NCI-H2081 treated with DMSO at 0.1 percent for 48 hours (cell line): ENCODE measurements around the gene CNTN4.

Experiments
- DNase-seq: peaks from one replicate; lab custom pipeline; 2025; lab: John Stamatoyannopoulos, UW

CNTN4 gene

DNA sequence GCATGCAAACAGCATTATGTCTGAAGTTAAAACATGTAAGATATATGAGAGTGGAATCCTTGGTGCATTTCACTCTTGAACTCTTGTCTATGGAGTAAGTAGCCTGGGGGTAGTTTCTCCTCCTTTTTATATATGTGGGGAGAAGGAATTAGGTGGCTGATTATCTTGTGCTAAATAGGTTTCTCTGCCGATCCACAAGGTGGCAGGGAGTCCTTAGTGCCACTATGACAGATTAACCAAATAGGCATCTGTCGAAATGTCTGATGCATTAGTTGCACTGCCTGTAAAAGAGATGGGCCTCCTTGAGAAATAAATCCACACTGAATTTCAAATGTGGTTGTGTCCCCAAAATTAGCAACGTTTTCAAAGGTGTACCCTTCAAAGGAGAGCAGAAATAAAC, 170.1 kb downstream of the CNTN4 start:
- DNase-seq = no peak

DNA sequence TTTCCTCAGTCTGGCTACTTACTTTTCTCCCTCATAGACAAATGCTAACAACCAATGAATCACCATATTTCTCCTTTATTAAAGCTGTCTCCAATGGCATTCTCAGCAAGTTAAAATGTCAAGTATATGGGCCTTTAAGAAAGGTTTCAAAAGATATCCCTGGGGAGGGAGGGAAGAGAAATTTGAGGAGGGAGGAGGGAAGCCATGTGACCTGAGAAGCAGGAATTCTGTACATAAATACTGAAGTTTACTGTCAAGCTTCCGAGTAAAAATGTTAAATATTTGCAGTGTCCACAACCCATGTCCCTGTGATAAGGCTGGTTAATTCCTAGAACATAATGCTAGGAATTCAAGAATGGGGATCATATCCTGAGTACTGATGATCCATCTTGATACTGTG, 175.9 kb downstream of the CNTN4 start:
- DNase-seq = no peak

- no peak for DNase-seq
Measured at GRCh38 chr3:2283818-2284217, 185.2 kb downstream of the CNTN4 start.

- no peak for DNase-seq
Measured at GRCh38 chr3:2300938-2301337, 202.3 kb downstream of the CNTN4 start.

DNA sequence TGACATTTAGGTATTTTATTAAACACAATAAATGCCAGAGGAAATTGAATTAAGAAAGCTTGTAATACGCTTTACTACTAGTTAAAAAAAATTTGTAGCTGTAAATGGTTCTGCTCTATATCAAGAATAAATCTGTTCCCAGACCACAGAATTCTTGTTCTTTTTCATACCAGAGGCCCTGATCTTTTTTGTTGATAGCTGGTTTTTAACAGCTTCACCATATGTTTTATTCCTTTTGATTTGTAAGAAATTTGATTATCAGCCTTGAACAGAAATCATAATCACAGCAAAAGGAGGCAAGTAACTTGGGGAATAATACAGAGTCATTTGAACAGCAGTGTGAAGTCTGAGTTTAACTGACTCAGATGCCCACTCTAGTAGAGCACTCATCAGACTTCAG, 202.7 kb downstream of the CNTN4 start:
- no peak for DNase-seq

DNA sequence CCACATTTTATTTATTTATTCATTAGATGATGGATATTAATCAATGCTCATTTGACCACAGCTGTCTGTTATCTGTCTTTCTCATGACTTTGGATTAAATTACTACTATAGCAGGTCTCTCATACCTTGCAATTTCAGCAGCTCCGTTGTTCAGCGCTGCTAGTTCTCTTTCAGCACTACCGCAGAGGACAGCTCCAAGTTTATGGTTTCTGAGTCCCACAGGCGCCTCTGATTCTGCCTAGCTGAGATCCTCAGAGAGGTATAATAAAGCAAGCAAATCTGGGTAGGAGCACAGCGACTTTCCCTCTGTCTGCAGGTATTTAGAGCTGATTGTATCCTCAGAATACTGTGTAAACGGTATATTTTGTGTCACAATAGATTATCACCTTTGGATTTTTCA, 204.9 kb downstream of the CNTN4 start:
- no peak for DNase-seq

DNA sequence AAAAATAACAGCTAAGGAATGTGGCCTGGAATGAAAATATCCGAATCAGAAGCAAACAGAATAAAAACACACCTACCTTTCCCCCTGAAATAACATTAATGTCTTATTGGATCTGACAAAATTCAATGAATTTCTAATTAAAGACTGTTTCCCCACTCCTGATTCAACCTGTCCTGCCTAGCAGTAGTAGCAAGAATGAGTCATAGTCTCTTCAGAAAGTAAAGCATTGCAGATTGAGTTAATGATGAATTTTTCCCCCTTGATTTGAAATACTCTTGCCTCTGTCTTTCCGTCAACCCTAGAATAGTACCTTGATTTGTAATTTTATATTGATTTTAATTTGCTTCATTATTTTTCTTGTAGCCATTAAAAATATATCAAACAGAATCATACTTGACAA, 212.4 kb downstream of the CNTN4 start:
- no peak for DNase-seq

- DNase-seq = no peak
Measured at GRCh38 chr3:2317521-2317920, 218.9 kb downstream of the CNTN4 start.

DNA sequence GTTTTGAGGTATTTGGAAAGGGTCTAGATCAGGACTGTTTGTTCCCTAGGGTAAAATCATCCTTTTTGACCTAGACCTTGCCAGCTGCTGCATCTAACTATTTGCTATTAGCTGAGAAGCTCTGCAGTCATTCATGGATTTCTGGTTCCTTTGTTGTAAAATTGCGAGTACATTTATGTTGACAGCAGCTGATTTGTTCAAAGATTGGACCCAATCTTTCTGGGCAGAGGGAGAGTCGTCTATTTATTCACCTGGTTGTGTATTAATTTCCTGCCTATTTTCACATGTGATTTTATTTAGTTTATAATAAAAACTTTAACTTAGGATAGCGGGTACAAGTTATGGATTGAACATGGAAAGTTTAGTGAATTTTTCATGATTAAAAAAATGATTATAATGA, 236.3 kb downstream of the CNTN4 start:
- DNase-seq = no peak

- DNase-seq = no peak
Measured at GRCh38 chr3:2343031-2343682, 244.5 kb downstream of the CNTN4 start.

GRCh38 chr3:2352134-2352762, 253.6 kb downstream of the CNTN4 start:
- DNase-seq = no peak

DNA sequence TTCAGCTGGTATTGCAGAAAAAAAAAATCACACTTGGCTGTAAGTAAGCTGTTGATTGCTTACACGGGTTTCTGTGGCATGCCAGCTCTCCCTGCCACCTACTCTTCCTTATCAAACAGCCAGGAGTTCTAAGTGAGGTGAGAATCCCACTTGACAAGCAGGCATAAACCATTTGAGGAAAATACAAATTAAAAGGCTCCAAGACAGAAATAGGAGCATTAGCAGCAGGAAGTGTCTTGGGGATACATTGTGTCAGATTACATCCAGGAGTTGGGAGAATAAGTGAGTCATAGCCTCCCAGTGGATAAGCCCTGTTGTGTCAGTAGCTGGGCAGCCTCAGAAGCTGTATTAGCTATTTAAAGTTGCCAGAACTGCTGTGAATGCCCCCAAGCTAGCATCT, 256.0 kb downstream of the CNTN4 start:
- DNase-seq = no peak

GRCh38 chr3:2356298-2356950, 257.8 kb downstream of the CNTN4 start:
- DNase-seq = no peak

DNA sequence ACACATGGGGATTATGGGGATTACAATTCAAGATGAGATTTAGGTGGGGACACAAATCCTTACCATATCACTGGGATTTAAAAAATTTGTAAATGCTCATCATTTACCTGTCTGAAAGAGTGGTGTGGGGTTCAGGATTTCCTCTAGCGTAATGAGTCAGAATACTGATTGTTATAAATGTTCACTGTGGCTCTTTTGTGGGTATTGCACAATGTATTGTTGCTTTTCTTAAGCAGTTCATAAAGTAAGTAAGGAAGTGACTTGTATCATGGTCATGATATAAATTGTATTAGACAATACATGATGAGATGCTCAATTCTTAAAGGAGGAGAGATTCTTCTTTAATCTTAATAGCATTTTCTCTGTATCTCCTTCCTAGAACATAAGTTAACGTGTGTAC, 262.1 kb downstream of the CNTN4 start:
- DNase-seq = no peak

DNA sequence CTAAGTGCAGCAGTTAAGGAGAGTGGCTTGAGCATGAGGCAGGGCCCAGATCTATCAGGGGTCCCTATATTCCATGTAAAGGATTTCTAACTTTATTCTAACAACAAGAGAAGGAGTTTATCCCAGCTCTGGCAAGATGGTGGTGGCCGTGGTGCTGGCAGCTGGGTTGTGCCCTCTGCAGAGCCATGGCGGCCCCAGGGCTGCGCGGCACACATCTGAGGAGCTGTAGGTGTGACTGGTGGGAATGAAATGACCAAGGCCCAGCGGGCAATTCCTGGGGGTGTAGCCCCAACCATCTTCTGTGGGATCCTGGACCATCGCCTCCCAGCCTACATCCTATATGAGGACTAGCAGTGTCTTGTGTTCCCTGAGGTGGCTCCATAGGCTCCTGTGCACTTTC, 263.5 kb downstream of the CNTN4 start:
- no peak for DNase-seq

DNA sequence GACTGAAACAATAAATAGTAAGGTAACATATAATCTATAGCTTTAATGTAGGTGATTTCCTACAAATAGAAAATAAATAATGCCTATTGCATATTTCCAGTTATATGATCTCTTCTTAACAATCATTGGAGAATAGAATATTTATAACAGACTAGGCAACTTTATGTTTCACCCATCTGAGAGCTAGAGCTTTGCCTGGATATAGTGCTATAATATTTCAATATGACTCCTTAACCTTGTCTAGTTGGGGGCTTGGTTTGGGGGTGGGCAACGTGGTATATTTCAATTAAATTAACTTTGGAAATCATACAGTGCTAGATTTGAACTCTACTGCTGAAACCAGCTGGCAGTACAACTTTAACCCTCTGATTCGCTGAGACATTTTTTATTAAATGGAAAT, 265.2 kb downstream of the CNTN4 start:
- no peak for DNase-seq

- no peak for DNase-seq
Measured at GRCh38 chr3:2370317-2370716, 271.7 kb downstream of the CNTN4 start.

DNA sequence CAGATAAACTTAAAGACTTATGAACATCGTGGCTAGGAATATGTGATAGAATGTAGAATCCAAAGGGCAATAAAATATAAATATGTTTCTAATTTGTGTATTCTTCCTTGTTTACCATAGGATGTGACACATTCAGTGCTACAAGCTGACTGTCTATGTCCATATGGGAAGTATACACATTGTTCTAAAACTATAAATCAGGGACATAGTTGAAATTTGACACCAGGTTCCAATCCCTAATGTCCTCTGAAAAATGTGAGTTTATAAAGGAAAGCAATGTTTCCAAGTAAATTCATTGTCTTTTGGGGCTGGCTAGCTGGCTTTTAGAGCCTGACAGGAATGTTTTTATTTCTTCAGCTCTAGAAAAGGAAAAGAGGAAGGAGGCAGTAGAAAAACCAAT, 273.6 kb downstream of the CNTN4 start:
- DNase-seq = no peak

- DNase-seq = no peak
Measured at GRCh38 chr3:2375376-2375775, 276.7 kb downstream of the CNTN4 start.

DNA sequence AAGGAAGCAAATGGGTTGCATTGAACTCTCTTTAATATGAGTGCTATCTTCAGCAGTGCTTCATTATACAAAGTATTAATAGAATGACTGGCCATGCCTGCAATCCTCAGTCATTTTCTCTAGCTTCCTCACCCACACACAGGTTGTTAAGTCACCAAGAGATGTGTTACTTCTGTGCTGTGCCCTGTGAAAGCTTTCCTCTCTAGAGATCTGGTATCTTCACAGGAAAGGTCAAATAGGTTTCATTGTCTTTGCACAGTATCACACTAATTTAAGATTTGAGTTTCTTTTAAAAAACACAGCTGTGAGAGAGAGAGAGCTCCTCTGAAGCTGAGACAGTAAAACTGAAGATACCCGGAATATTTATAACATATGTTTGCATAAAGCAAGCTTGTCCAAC, 278.6 kb downstream of the CNTN4 start:
- DNase-seq = no peak

GRCh38 chr3:2390926-2391532, 292.4 kb downstream of the CNTN4 start:
- DNase-seq = no peak

GRCh38 chr3:2391896-2392295, 293.2 kb downstream of the CNTN4 start:
- DNase-seq = no peak

DNA sequence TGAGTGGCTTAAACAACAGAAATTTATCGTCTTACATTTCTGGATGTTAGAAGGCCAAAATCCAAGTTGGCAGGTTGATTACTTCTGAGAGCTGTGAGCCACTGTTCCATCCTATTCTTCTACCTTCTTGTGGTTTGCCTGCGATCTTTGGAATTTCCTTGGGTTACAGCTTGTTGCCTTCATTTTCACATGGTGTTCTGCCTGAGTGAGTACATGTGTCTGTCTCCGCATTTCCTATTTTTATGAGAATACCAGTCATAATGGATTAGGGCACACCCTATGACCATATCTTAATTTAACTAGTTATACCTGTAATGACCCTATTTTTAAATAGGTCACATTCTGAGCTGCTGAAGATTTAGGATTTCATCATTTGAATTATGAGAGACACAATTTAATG, 294.3 kb downstream of the CNTN4 start:
- no peak for DNase-seq
